ENCODE data around the gene ASMTL.
"Not testable (repeated sequence)": the region's sequence is repeated elsewhere in the genome, so short reads cannot be mapped to it uniquely, and the experiment has no call there.

ASMTL gene

GRCh38 chrX:1416965-1417760 is 35.5 kb downstream of the ASMTL start:
- TF ChIP-seq CTCF (IDR thresholded peaks at IDR 0.05; ENCODE audit: insufficient read depth, low read length, missing control alignments) = no peak
- CTCF ChIA-PET = no interaction called here
- H3K4me3 ChIP-seq (ENCODE audit: low read depth, low read length) = no peak overlapping the region
- no peak for DNase-seq (ENCODE audit: low read depth, low spot score)
- POLR2A ChIA-PET = no interaction called here

- no peak for TF ChIP-seq CTCF (IDR thresholded peaks at IDR 0.05; ENCODE audit: insufficient read depth, low read length, missing control alignments)
- ChIA-PET POLR2A (no interaction called here), CTCF (no interaction called here)
- H3K4me3 ChIP-seq (ENCODE audit: low read depth, low read length) = no peak overlapping the region
- DNase-seq (ENCODE audit: low read depth, low spot score) = no peak
Measured at GRCh38 chrX:1416327-1416784, 36.4 kb downstream of the ASMTL start.

GRCh38 chrX:1412551-1413161 is 40.1 kb downstream of the ASMTL start:
- DNase-seq (ENCODE audit: low read depth, low spot score) = no peak
- TF ChIP-seq CTCF (IDR thresholded peaks at IDR 0.05; ENCODE audit: insufficient read depth, low read length, missing control alignments) = no peak
- H3K4me3 ChIP-seq (ENCODE audit: low read depth, low read length) = no peak overlapping the region
- POLR2A ChIA-PET = no interaction called here
- CTCF ChIA-PET = no interaction called here

- ChIA-PET POLR2A (no interaction called here), CTCF (no interaction called here)
- no peak for TF ChIP-seq CTCF (IDR thresholded peaks at IDR 0.05; ENCODE audit: insufficient read depth, low read length, missing control alignments)
- no peak overlapping the region for H3K4me3 ChIP-seq (ENCODE audit: low read depth, low read length)
- no peak for DNase-seq (ENCODE audit: low read depth, low spot score)
Measured at GRCh38 chrX:1411326-1411725, 41.4 kb downstream of the ASMTL start.

GRCh38 chrX:1407035-1407434 is 45.7 kb downstream of the ASMTL start:
- TF ChIP-seq CTCF (IDR thresholded peaks at IDR 0.05; ENCODE audit: insufficient read depth, low read length, missing control alignments) = no peak

GRCh38 chrX:1405769-1406168 is 46.9 kb downstream of the ASMTL start:
- H3K4me3 ChIP-seq (ENCODE audit: low read depth, low read length); POLR2A ChIA-PET; CTCF ChIA-PET; DNase-seq (ENCODE audit: low read depth, low spot score): not testable (repeated sequence)

More at GRCh38 chrX:1407035-1407434, 45.7 kb downstream of the ASMTL start:
- ChIA-PET CTCF (no interaction called here), POLR2A (no interaction called here)
- DNase-seq (ENCODE audit: low read depth, low spot score) = no peak
- H3K4me3 ChIP-seq (ENCODE audit: low read depth, low read length) = no peak overlapping the region

- POLR2A ChIA-PET; H3K4me3 ChIP-seq (ENCODE audit: low read depth, low read length); CTCF ChIA-PET; DNase-seq (ENCODE audit: low read depth, low spot score): not testable (repeated sequence)
Measured at GRCh38 chrX:1403867-1404266, 48.8 kb downstream of the ASMTL start.

Data from AG04449 (cell line).